Esophagus squamous epithelium (tissue), 4 donors: ENCODE data around the gene TSPAN18.

Experiments used
- CTCF ChIP-seq, 6 experiments: fragments of 450-650 bp in 4 of 6; fragments of 200-600 bp in 2 of 6; sonication (generic) in 2 of 6; IDR thresholded peaks; one replicate each; pipeline ENCODE4 v1.5.1; 2016 to 2019; ENCODE audit warnings: antibody characterized with exemption in 6 of 6, mild to moderate bottlenecking in 4 of 6, moderate library complexity in 4 of 6
- POLR2A ChIP-seq, 4 donors: fragments of 450-650 bp; IDR thresholded peaks; one replicate each; pipeline ENCODE4 v1.6.1; 2017; ENCODE audit warnings: antibody characterized with exemption in 4 of 4, mild to moderate bottlenecking in 4 of 4, moderate library complexity in 3 of 4

DNA sequence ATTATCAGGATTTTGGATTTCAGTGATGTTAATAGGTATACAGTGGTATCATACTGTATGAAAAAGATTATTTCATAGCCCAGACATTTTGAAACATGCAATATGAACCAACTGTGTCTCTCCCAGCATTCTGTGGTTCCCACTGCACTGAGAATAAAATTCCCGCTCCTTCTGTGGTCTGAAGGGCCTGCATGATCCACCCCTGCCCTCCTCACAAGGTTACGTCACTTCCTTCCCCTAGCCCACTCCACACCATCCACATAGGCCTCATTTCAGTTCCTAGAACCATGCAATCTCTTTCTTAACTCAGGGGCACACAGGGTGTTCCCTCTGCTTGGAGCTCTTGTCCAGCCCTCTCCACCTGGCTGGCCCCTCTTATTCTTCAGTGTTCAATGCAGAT lies 103.1 kb downstream of the TSPAN18 start:
- TF ChIP-seq CTCF (IDR thresholded peaks at IDR 0.05) (no peak), POLR2A (IDR thresholded peaks at IDR 0.05) (no peak)
